NOMO-1 treated with dmso at 0.1 percent for 144 hours (cell line): ENCODE results near the gene GPR55.

Experiments used
- DNase-seq: peaks from one replicate; lab custom pipeline; 2025; ENCODE audit not compliant: unreplicated experiment; lab: John Stamatoyannopoulos, UW

GPR55 gene

DNA sequence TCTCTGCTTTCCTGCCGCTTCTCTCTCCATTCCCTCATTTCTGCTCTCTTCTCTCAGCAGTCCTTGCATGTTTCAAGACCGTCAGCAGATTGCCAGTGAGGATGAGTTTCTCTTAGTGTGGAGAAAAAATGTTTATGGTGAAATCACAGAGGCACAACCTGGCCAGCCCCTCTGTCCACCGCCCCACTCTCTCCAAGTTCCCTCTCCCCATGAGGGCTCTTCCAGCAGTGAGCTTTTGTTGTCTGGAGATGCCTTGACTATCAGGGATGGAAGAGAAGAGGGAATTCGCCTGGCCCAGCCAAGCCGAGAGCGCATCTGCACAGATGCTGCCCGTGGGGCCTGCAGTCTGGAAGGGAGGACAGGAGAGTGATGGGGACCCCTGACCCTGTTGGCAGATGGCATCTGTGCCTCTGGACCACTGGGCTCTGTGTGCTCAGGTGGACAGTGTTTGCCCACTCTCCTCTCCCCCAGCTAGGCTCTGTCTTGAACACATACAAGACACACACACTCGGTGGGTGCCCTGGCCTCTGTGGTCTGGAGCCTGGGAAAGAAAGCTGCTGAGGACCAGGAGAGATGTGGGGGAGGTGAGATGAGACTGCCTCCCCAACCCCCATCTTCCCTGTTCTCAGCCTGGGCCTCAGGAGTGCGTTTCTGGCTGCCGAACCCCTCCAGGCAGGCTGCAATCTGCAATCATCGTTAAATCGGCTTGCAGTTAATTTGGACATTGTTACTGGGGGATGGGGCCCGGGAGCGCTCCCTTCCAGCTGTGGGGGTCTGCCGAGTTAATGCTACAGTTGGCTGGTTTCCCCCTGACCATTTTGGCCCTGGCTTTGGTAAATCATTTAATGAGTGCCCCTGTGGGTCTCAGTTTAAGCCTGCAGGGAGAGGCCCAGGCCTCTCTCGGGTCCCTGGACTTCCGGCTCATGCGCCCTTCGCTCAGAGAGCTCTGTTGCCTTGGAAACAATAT lies 55.8 kb downstream of the GPR55 start:
- no peak for DNase-seq

GRCh38 chr2:230868161-230868946 lies 56.7 kb downstream of the GPR55 start:
- no peak for DNase-seq

DNA sequence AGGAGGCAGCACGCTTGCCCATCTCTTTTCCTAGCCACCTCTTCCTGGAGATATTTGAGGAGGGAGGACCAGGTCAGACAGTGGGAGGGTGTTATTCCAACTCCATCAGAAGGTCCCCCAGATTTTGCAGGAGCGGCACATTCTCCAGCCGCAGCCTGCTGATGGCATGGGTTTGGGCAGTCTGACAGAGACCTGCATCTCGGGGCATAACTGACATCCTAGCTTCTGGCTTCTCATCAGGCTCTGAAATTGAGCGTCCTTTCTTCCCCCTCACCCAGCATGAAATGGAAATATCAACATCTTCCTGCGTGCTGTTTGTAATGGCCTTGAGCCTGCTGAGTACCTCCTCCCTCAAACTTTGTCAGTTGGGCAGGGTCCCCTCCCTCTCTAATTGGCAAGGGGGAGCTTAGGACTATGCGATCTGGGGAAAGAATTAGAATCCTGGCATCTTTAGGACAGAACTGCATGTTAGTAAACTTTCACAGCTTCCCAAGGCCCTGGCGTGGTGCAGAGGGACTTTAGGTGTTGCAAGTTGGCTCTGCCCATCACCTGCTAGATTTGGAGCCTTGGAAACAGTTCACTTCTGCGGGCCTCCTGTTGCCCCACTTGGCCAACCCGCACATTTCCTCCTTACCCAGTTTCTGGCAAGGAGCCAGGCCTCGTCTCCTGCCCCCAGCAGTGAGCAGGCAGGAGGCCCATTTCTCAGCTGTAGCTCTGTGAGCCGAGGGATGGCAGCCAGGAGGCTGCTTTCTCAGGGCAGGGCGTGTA lies 58.1 kb downstream of the GPR55 start:
- DNase-seq = peak; percentile 44

DNA sequence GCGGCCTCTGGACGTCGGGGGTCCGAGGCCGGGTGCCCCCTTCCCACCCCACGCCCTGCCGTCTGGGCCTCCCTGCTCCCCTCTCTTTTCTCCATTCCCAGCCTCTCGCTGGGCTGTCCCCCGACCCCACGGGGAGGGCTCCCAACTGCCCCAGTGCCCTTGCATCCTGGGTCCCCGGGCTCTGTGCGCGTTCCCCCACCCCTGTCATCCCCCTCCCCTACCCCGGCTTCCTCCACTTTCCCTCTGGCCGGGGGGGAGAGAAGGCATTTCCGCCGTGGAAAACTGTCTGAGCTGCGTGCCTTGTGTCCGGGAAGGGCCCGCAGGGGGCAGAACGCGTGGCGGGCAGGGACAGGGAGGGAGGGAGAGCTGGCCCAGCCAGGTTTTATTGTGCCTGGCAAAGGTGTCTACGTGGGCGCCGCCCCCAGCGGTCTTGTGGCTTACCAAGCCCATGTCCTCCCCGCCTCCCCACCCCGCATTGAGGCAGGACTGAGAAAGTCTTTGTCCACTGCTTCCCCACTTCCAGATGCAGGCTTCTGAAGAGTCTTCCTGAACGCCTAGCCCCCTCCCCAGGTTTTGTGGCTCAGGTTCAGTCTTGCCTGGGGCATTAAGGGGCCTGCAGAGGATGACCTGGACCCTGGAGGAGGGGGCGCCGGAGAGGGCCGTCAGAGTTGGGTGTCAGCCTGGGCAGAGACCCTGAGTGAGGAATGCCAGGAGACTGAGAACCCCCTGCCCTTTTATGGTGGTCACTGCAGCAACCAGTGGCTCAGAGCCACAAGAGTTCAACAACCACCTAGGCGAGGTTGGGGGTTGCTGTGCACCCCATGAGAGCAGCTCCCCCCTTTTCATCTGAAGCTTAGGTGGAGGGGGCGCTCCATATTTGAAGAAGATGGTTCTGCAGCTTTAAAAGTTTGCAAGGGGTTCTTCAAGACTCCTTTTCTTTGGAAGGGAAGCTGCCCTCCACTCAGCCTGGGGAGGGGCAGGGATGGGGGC lies 59.0 kb downstream of the GPR55 start:
- DNase-seq = no peak

- DNase-seq = no peak
Measured at GRCh38 chr2:230865307-230865765, 59.7 kb downstream of the GPR55 start.

- DNase-seq = peak; percentile 91
Measured at GRCh38 chr2:230864605-230865306, 60.3 kb downstream of the GPR55 start, which contains the start of gene ITM2C. TSS of gene ITM2C (plus strand) at chr2:230864942. CDS start at chr2:230865026, 84 bp downstream.

DNA sequence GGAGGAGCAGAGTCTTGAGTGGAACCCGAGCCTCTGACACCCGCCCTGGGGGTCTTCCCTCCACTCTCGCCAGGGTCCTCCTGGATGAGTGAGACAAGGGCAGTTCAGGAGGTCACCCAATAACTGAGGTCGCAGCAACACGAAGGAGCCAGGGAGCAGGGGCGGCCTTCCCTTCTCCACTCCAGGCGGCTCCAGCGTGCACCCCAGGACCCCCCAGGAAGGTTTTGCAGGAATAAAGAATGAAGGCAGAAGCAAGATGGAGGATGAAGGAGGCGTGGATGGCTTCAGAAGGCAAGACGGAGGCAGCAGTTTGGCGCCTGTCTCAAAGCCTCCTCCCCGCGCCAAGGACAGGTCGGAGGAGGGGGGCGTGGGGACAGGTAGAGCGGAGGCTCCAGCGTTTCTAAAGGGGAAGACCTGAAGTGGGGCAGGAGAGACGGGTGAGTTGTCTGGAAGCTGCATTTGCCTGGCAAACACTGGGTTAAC lies 60.9 kb downstream of the GPR55 start:
- DNase-seq = no peak

DNA sequence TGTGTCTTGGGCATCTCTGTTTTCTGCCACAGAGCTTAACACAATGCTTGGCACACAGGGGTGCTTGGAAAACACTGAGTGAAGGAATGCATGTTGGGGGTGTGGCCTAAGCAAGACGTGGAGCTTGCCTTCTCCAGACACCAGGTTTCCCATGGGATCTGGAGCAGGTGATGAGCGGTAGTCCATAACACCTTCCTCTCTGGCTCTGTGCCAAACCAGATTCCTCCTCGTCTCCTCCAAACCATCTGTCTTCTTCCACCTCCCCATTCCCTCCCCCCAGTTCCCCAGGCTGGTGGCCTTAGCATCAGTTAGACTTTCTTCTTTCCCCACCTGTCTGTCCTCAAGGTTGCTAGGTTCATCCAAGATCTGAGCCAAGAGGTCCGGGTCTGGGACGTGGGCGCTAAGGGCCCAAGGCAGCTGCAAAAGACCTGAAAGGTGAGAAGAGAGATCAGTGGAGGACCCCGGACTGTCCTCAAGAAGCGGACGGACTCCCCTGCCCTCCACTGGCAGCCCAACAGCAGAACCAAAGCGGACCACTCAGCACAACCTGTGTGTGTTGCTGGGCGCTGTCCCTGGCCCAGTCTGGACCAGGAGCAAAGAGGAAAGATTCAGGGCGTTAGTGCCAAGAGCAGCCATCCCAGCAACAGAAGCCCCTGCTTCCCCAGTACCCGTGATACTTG lies 61.5 kb downstream of the GPR55 start:
- DNase-seq = no peak

GRCh38 chr2:230863031-230863430 lies 62.0 kb downstream of the GPR55 start:
- DNase-seq = no peak

DNA sequence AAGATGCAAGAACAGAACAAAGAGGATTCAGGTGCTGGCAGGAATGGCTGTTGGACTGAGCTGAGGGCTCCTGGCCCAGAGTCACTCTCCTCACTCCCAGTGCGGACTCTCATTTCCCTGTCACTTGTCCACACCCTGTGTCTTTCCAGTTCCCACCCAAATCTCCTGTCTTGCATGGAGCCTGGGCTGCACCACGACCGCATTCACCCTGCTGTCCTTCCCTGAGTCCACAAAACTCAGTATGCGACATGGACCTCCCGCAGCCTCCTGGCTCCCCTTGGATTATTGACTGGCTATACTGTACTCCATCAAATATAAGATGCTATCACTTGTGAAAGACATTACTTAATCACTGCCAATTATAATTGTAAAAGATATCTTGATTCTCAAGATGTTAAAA lies 62.8 kb downstream of the GPR55 start:
- DNase-seq = no peak

- DNase-seq = no peak
Measured at GRCh38 chr2:230861552-230862255, 63.3 kb downstream of the GPR55 start.
